ENCODE results near the gene SYNDIG1. TPM values are rescaled to one million over a fixed set of nuclear protein-coding genes. Genes with fewer than 3 reads are reported as not detected.

The SYNDIG1 gene
- total RNA-seq, 1 donor from 2014 or later: 0.19 TPM

- DNase-seq (ENCODE audit: low spot score, unreplicated experiment): no peak
- Mint-ChIP-seq H3K36me3 (ENCODE audit: insufficient read depth) (no peaks in the 10 kb centered on the region), H3K9me3 (ENCODE audit: low read depth) (no peaks in the 10 kb centered on the region), H3K4me3 (ENCODE audit: low read depth) (no peak overlapping the region), H3K4me1 (ENCODE audit: low read depth) (peaks cover 5% of the 10 kb centered on the region), H3K27me3 (peaks cover 11% of the 10 kb centered on the region), H3K27ac (no peak overlapping the region)
- TF ChIP-seq, protein P1, sequence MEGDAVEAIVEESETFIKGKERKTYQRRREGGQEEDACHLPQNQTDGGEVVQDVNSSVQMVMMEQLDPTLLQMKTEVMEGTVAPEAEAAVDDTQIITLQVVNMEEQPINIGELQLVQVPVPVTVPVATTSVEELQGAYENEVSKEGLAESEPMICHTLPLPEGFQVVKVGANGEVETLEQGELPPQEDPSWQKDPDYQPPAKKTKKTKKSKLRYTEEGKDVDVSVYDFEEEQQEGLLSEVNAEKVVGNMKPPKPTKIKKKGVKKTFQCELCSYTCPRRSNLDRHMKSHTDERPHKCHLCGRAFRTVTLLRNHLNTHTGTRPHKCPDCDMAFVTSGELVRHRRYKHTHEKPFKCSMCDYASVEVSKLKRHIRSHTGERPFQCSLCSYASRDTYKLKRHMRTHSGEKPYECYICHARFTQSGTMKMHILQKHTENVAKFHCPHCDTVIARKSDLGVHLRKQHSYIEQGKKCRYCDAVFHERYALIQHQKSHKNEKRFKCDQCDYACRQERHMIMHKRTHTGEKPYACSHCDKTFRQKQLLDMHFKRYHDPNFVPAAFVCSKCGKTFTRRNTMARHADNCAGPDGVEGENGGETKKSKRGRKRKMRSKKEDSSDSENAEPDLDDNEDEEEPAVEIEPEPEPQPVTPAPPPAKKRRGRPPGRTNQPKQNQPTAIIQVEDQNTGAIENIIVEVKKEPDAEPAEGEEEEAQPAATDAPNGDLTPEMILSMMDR (IDR thresholded peaks at IDR 0.05; ENCODE audit: unreplicated experiment): no peak
Observed at GRCh38 chr20:24492031-24492607, 22.7 kb downstream of the SYNDIG1 start.

GRCh38 chr20:24492698-24493097 is 23.3 kb downstream of the SYNDIG1 start:
- TF ChIP-seq, protein P1 (IDR thresholded peaks at IDR 0.05; ENCODE audit: unreplicated experiment): no peak
- Mint-ChIP-seq H3K4me1 (ENCODE audit: low read depth) (peaks cover 5% of the 10 kb centered on the region), H3K4me3 (ENCODE audit: low read depth) (no peak overlapping the region), H3K36me3 (ENCODE audit: insufficient read depth) (no peaks in the 10 kb centered on the region), H3K27me3 (peaks cover 11% of the 10 kb centered on the region), H3K27ac (no peak overlapping the region), H3K9me3 (ENCODE audit: low read depth) (no peaks in the 10 kb centered on the region)
- no peak for DNase-seq (ENCODE audit: low spot score, unreplicated experiment)

DNA sequence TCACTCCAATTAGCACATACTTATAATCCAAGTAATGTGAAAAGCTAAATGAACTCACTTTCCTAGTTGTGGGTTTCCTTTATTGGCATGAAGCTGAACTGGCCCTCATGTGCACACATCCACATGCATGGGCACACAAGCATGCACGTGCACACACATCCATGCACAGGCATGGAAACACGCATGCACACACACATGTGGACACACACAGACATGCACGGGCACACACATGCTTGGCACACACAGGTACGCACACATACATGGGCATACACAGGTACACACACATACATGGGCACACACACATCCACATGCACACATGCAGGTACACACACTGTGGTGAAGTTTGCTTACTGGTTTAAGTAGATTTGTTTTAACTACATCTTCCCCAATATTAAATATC is 23.8 kb downstream of the SYNDIG1 start:
- H3K27ac Mint-ChIP-seq: no peak overlapping the region
- TF ChIP-seq, protein P1 (IDR thresholded peaks at IDR 0.05; ENCODE audit: unreplicated experiment): no peak
- H3K4me3 Mint-ChIP-seq (ENCODE audit: low read depth): no peak overlapping the region
- peaks cover 5% of the 10 kb centered on the region for H3K4me1 Mint-ChIP-seq (ENCODE audit: low read depth)
- DNase-seq (ENCODE audit: low spot score, unreplicated experiment): no peak
- no peaks in the 10 kb centered on the region for H3K9me3 Mint-ChIP-seq (ENCODE audit: low read depth)
- H3K36me3 Mint-ChIP-seq (ENCODE audit: insufficient read depth): no peaks in the 10 kb centered on the region
- peaks cover 11% of the 10 kb centered on the region for H3K27me3 Mint-ChIP-seq

GRCh38 chr20:24493661-24494459 is 24.4 kb downstream of the SYNDIG1 start:
- H3K36me3 Mint-ChIP-seq (ENCODE audit: insufficient read depth): no peaks in the 10 kb centered on the region
- peaks cover 11% of the 10 kb centered on the region for H3K27me3 Mint-ChIP-seq
- no peaks in the 10 kb centered on the region for H3K9me3 Mint-ChIP-seq (ENCODE audit: low read depth)
- no peak overlapping the region for H3K4me3 Mint-ChIP-seq (ENCODE audit: low read depth)
- TF ChIP-seq, protein P1 (IDR thresholded peaks at IDR 0.05; ENCODE audit: unreplicated experiment): no peak
- no peak for DNase-seq (ENCODE audit: low spot score, unreplicated experiment)
- H3K27ac Mint-ChIP-seq: peak overlapping the region; percentile 27
- H3K4me1 Mint-ChIP-seq (ENCODE audit: low read depth): peaks cover 5% of the 10 kb centered on the region

DNA sequence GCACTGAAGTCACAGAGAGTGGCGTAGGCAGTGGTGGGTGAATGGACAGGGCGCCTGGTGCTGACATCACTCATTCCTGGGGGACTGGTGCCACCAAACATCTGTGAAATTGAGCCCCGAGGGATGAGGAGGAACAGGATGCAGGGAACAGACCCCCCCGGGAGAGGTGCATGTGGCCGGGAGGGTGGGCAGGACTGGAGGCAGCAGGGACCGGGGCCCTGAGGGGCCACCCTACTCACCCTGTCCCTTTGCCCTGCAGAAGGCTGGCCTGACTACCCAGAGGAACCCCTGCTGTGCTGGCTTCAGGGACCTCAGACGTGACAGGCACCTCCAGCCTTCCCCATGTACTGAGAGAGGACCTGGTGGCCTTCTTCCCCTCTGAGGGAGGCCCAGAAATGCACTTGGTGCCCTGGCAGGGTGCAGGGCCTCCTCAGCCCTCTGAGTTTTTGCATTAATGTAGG is 25.1 kb downstream of the SYNDIG1 start:
- peaks cover 7% of the 10 kb centered on the region for H3K27me3 Mint-ChIP-seq
- no peaks in the 10 kb centered on the region for H3K36me3 Mint-ChIP-seq (ENCODE audit: insufficient read depth)
- no peak overlapping the region for H3K4me3 Mint-ChIP-seq (ENCODE audit: low read depth)
- H3K4me1 Mint-ChIP-seq (ENCODE audit: low read depth): peaks cover 5% of the 10 kb centered on the region
- DNase-seq (ENCODE audit: low spot score, unreplicated experiment): no peak
- no peaks in the 10 kb centered on the region for H3K9me3 Mint-ChIP-seq (ENCODE audit: low read depth)
- TF ChIP-seq, protein P1 (IDR thresholded peaks at IDR 0.05; ENCODE audit: unreplicated experiment): no peak
- peak overlapping the region; percentile 27 for H3K27ac Mint-ChIP-seq

Measured in progenitor cell of endocrine pancreas (in vitro differentiated cells).